ENCODE measurements around the gene LYSET.
"Not testable (repeated sequence)": the region's sequence is repeated elsewhere in the genome, so short reads cannot be mapped to it uniquely, and the experiment has no call there.

- not testable (repeated sequence) for TF ChIP-seq CTCF (IDR thresholded peaks at IDR 0.05); IRF2 (CRISPR knock-in tag; IDR thresholded peaks at IDR 0.05; ENCODE audit: borderline replicate concordance, low read depth); FOXK1 (CRISPR knock-in tag; IDR thresholded peaks at IDR 0.05); USF2 (CRISPR knock-in tag; IDR thresholded peaks at IDR 0.05); ATF3 (CRISPR knock-in tag; conservative IDR thresholded peaks at IDR 0.05); ZNF121 (CRISPR knock-in tag; IDR thresholded peaks at IDR 0.05); MYBL2 (CRISPR knock-in tag; IDR thresholded peaks at IDR 0.05); FOXJ3 (CRISPR knock-in tag; IDR thresholded peaks at IDR 0.05; ENCODE audit: borderline replicate concordance); E2F1 (CRISPR knock-in tag; IDR thresholded peaks at IDR 0.05); ZNF512 (CRISPR knock-in tag; IDR thresholded peaks at IDR 0.05; ENCODE audit: borderline replicate concordance); MAX (CRISPR knock-in tag; IDR thresholded peaks at IDR 0.05); ZNF263 (CRISPR knock-in tag; IDR thresholded peaks at IDR 0.05; ENCODE audit: low read depth); ZNF232 (CRISPR knock-in tag; IDR thresholded peaks at IDR 0.05)
These were observed 15.0 kb upstream of the LYSET start for GRCh38 chr14:93170141-93170540.

All from WTC11 (cell line).